Hepatocyte (in vitro differentiated cells): ENCODE measurements around the gene TBL3. TPM values are rescaled to one million over a fixed set of nuclear protein-coding genes. Genes with fewer than 3 reads are reported as not detected.

Source experiments
- DNase-seq: peaks from one replicate; pipeline ENCODE4 v3.0.0-alpha.2; 2016; ENCODE audit warnings: low spot score
- H2AFZ ChIP-seq: fragments of 200-600 bp; sonication (generic); 2 replicates; pipeline ENCODE4 v1.6.0; 2016; ENCODE audit warnings: antibody characterized with exemption, mild to moderate bottlenecking
- H3K27ac ChIP-seq: fragments of 200-600 bp; sonication (generic); 2 replicates; pipeline ENCODE4 v1.5.1; 2016; ENCODE audit warnings: mild to moderate bottlenecking
- H3K27me3 ChIP-seq: fragments of 200-600 bp; sonication (generic); 2 replicates; pipeline ENCODE4 v1.6.1; 2016
- H3K36me3 ChIP-seq: fragments of 200-600 bp; sonication (generic); replicated peaks from 2 replicates; pipeline ENCODE4 v1.5.1; 2016; ENCODE audit warnings: low read depth; ENCODE audit not compliant: insufficient read depth
- H3K4me1 ChIP-seq: fragments of 200-600 bp; sonication (generic); 2 replicates; pipeline ENCODE4 v1.5.1; 2016; ENCODE audit warnings: mild to moderate bottlenecking, moderate library complexity; ENCODE audit not compliant: insufficient read depth
- H3K4me2 ChIP-seq: fragments of 200-600 bp; sonication (generic); 2 replicates; pipeline ENCODE4 v1.6.0; 2016
- H3K4me3 ChIP-seq: fragments of 200-600 bp; sonication (generic); 2 replicates; pipeline ENCODE4 v1.5.1; 2016; ENCODE audit warnings: mild to moderate bottlenecking
- H3K79me2 ChIP-seq: fragments of 200-600 bp; sonication (generic); 2 replicates; pipeline ENCODE4 v1.6.0; 2017; ENCODE audit warnings: mild to moderate bottlenecking
- H3K9me2 ChIP-seq: fragments of 200-600 bp; sonication (generic); replicated peaks from 2 replicates; pipeline ENCODE4 v1.6.0; 2017; ENCODE audit warnings: mild to moderate bottlenecking; ENCODE audit not compliant: insufficient read depth
- H3K9me3 ChIP-seq: fragments of 200-600 bp; sonication (generic); 2 replicates; pipeline ENCODE4 v1.5.1; 2016; ENCODE audit warnings: low read depth, mild to moderate bottlenecking
- H4K20me1 ChIP-seq: fragments of 200-600 bp; sonication (generic); 2 replicates; pipeline ENCODE4 v1.6.0; 2016; ENCODE audit warnings: mild to moderate bottlenecking; ENCODE audit not compliant: insufficient read depth, poor library complexity, severe bottlenecking
- EZH2 ChIP-seq: fragments of 200-600 bp; sonication (generic); IDR thresholded peaks from 2 replicates; pipeline ENCODE4 v1.6.1; 2016; ENCODE audit warnings: antibody characterized with exemption, mild to moderate bottlenecking, borderline replicate concordance
- EZH2phosphoT487 ChIP-seq: fragments of 200-600 bp; sonication (generic); IDR thresholded peaks from one replicate; pipeline ENCODE4 v1.6.1; 2018; ENCODE audit warnings: antibody characterized with exemption, mild to moderate bottlenecking, low read depth, moderate library complexity; ENCODE audit not compliant: unreplicated experiment, severe bottlenecking
- WGBS: methylation state at CpG from one replicate; pipeline ENCODE4 v1.1.6; 2016; ENCODE audit warnings: low lambda C conversion rate; ENCODE audit errors: missing lambda C conversion rate; 5-methylcytosine and 5-hydroxymethylcytosine counted together
- polyA plus RNA-seq: library from polyadenylated mRNA; unstranded; fragments of >200 nt; fragmentation: Nextera tagmentation; extraction: Ambion mirVana; gene quantifications from 2 replicates; pipeline ENCODE4 v1.2.1, GENCODE V29; 2016
- total RNA-seq: library from RNA; depleted of rRNA; stranded (reverse); fragments of >200 nt; gene quantifications from 2 replicates; pipeline ENCODE4 v1.2.3, GENCODE V29; 2014
- TF ChIP-seq, protein P1 (sequence below): fragments of 200-600 bp; sonication (generic); IDR thresholded peaks from 2 replicates; pipeline ENCODE4 v1.5.1; 2016; ENCODE audit warnings: antibody characterized with exemption, mild to moderate bottlenecking; ENCODE audit not compliant: poor library complexity

TBL3 gene
- total and polyA plus RNA-seq, 2 experiments from 2014 or later = 24.2 to 48.5 TPM

DNA sequence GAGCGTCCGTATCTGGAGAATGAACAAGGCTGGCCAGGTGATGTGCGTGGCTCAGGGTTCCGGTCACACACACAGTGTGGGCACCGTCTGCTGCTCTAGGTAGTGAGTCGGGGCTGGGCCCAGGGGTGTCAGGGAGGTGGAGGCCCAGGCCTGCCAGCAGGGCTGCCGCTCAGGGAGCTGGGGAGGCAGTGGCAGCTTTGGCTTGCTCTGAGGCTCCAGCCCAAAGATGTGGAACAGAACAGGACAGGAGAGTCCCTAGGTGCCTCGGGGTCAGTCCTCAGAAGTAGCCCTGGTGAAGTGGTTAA, 4.3 kb downstream of the TBL3 start:
- Histone ChIP-seq H3K9me2 (no peaks in the 10 kb centered on the region), H3K79me2 (peaks cover 22% of the 10 kb centered on the region), H3K27ac (no peak overlapping the region), H3K36me3 (no peaks in the 10 kb centered on the region), H3K4me3 (no peak overlapping the region), H3K4me2 (no peak overlapping the region), H3K4me1 (peaks cover 18% of the 10 kb centered on the region), H3K27me3 (peaks cover 27% of the 10 kb centered on the region), H4K20me1 (no peaks in the 10 kb centered on the region), H3K9me3 (no peaks in the 10 kb centered on the region), H2AFZ (no peak overlapping the region)
- TF ChIP-seq EZH2phosphoT487 (no peak), EZH2 (no peak)
- TF ChIP-seq, protein P1, sequence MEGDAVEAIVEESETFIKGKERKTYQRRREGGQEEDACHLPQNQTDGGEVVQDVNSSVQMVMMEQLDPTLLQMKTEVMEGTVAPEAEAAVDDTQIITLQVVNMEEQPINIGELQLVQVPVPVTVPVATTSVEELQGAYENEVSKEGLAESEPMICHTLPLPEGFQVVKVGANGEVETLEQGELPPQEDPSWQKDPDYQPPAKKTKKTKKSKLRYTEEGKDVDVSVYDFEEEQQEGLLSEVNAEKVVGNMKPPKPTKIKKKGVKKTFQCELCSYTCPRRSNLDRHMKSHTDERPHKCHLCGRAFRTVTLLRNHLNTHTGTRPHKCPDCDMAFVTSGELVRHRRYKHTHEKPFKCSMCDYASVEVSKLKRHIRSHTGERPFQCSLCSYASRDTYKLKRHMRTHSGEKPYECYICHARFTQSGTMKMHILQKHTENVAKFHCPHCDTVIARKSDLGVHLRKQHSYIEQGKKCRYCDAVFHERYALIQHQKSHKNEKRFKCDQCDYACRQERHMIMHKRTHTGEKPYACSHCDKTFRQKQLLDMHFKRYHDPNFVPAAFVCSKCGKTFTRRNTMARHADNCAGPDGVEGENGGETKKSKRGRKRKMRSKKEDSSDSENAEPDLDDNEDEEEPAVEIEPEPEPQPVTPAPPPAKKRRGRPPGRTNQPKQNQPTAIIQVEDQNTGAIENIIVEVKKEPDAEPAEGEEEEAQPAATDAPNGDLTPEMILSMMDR = no peak
- no peak for DNase-seq
- WGBS = over 99% methylated on average over 8 of the region's 8 CpGs

DNA sequence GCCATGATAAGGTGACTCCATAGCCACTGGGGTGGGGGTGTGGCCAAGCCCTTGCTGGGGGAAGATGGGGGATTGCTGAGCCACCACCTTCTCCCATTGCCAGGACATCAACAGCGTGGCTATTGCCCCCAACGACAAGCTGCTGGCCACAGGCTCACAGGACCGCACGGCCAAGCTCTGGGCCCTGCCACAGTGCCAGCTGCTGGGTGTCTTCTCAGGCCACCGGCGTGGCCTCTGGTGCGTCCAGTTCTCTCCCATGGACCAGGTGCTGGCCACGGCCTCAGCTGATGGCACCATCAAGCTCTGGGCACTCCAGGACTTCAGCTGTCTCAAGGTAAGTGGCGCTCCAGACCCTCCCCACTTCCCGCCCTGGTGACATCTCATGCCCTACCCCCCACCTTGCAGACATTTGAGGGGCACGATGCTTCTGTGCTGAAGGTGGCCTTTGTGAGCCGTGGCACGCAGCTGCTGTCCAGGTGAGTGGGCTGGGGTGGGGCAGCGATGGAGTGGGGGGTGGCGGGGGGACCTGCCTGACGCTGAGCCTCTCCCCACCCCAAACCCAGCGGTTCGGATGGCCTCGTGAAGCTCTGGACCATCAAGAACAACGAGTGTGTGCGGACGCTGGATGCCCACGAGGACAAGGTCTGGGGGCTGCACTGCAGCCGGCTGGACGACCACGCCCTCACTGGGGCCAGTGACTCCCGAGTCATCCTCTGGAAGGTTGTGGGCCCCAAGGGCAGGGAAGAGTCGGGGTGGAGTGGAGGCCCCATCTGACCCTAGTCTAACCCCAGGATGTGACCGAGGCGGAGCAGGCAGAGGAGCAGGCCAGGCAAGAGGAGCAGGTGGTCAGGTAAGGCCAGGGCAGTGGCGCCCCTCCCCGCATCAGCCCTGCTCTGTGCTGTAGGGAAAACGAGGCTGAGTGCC, 5.4 kb downstream of the TBL3 start:
- Histone ChIP-seq H3K9me2 (no peaks in the 10 kb centered on the region), H3K4me2 (no peak overlapping the region), H3K4me3 (no peak overlapping the region), H3K27me3 (peaks cover 37% of the 10 kb centered on the region), H2AFZ (no peak overlapping the region), H3K36me3 (no peaks in the 10 kb centered on the region), H4K20me1 (no peaks in the 10 kb centered on the region), H3K9me3 (no peaks in the 10 kb centered on the region), H3K79me2 (peaks cover 19% of the 10 kb centered on the region), H3K4me1 (peaks cover 16% of the 10 kb centered on the region), H3K27ac (no peak overlapping the region)
- TF ChIP-seq, protein P1 = no peak
- TF ChIP-seq EZH2phosphoT487 = no peak
- TF ChIP-seq EZH2 = no peak
- no peak for DNase-seq
- 94% methylated on average over 26 of the region's 33 CpGs for WGBS

DNA sequence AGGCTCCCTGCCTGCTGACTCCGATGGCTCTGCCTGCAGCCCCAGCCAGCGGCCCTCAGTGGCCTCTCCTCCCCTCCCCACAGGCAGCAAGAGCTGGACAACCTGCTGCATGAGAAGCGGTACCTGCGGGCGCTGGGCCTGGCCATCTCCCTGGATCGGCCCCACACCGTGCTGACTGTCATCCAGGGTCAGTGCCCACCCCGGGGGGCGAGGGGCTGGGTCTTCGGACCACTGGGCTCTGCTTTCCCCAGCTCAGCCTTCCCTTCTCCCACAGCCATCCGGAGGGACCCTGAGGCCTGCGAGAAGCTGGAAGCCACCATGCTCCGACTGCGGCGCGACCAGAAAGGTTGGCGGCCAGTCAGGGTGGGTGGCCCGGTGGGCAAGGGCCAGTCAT, 6.0 kb downstream of the TBL3 start:
- H3K9me3 ChIP-seq = no peaks in the 10 kb centered on the region
- no peak overlapping the region for H3K4me2 ChIP-seq
- H3K4me1 ChIP-seq = peaks cover 13% of the 10 kb centered on the region
- H3K36me3 ChIP-seq = no peaks in the 10 kb centered on the region
- no peak overlapping the region for H2AFZ ChIP-seq
- no peak overlapping the region for H3K27ac ChIP-seq
- no peak overlapping the region for H3K4me3 ChIP-seq
- peaks cover 39% of the 10 kb centered on the region for H3K27me3 ChIP-seq
- no peaks in the 10 kb centered on the region for H4K20me1 ChIP-seq
- 97% methylated on average over 18 of the region's 18 CpGs for WGBS
- TF ChIP-seq, protein P1 = no peak
- TF ChIP-seq EZH2phosphoT487 = no peak
- TF ChIP-seq EZH2 = no peak
- no peaks in the 10 kb centered on the region for H3K9me2 ChIP-seq
- peaks cover 13% of the 10 kb centered on the region for H3K79me2 ChIP-seq
- no peak for DNase-seq
